ENCODE measurements around the gene KDM3A.

Gene KDM3A

DNA sequence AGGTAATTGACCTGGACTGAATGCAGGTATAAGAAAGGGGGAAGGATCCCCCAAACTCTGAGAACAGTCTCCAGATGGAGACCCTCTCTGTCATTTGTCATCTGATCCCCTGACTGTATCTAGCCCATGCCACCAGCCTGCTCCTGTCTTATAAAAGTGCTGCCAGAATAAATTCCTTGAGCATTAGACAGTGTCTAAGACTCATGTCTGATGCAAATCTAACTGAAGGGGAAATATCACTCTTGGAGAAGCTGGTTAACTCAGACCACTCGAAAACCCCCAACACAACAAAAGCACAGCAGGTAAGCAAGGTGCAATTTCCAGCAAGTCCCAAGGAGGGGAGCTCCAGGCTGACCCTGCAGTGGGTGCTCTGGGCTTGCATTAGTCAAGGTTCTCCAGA, 40.9 kb upstream of the KDM3A start:
- H3K4me3 ChIP-seq (ENCODE audit: low read depth, low read length), result no peak overlapping the region
- TF ChIP-seq CTCF (IDR thresholded peaks at IDR 0.05; ENCODE audit: borderline replicate concordance, insufficient read depth, low read depth, low read length), result no peak

DNA sequence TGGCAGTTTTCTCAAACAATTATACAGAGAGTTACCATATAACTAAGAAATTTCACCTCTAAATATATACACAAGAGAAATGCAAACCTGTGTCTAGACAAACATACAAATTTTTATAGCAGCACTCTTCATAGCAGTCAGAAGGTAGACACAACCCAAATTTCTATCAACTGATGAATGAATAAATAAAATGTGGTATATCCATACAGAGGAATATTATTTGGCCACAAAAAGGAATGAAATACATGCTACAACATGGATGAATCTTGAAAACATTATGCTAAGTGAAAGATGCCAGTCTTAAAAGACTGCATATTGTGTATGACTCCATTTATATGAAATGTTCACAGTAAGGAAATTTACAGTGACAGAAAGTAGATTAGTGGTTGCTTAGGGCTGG, 30.6 kb upstream of the KDM3A start:
- no peak overlapping the region for H3K4me3 ChIP-seq (ENCODE audit: low read depth, low read length)
- TF ChIP-seq CTCF (IDR thresholded peaks at IDR 0.05; ENCODE audit: borderline replicate concordance, insufficient read depth, low read depth, low read length), result no peak

- no peak overlapping the region for H3K4me3 ChIP-seq (ENCODE audit: low read depth, low read length)
- TF ChIP-seq CTCF (IDR thresholded peaks at IDR 0.05; ENCODE audit: borderline replicate concordance, insufficient read depth, low read depth, low read length), result no peak
These were observed 29.8 kb upstream of the KDM3A start for GRCh38 chr2:86411396-86411795.

- no peak overlapping the region for H3K4me3 ChIP-seq (ENCODE audit: low read depth, low read length)
- no peak for TF ChIP-seq CTCF (IDR thresholded peaks at IDR 0.05; ENCODE audit: borderline replicate concordance, insufficient read depth, low read depth, low read length)
These were observed 29.2 kb upstream of the KDM3A start for GRCh38 chr2:86412007-86412406.

DNA sequence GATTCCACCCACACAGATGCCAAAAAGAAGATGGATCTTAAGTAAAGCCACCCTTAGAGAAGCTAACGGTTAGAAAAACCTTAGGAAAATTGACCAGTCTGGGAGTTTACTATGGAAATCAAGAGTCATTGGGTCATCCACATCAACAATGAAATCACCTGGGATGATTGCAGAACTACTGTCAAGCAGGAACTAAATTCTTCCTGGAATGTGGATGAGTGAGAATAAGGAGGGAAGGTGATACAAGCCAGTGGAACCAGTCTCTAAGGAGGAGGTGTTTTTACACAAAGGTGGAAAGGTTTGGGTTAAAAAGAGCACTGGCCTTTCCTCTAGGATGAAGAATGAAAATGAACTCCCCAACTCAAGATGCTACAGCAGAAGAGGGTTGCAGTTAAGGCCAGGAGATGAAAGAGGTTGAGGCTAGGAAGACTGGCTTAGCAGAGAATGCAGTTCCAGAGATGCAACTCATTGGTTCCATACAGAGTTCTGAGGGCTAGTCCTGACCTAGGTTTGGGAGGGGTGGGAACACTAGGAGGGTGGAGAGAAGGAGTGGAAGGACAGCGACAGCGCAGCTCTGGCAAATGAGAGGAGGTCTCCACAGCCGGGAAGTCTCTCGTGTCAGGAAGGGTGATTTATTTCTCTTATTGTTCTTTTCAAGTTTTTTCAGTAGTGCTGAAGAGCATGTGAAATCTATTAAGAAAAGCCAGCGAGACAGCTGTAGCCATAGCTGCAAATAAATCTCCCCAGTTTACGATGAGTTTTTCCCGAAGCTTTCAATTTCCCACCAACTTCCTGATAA, 27.7 kb upstream of the KDM3A start:
- H3K4me3 ChIP-seq (ENCODE audit: low read depth, low read length), result no peak overlapping the region
- no peak for TF ChIP-seq CTCF (IDR thresholded peaks at IDR 0.05; ENCODE audit: borderline replicate concordance, insufficient read depth, low read depth, low read length)

- no peak overlapping the region for H3K4me3 ChIP-seq (ENCODE audit: low read depth, low read length)
- no peak for TF ChIP-seq CTCF (IDR thresholded peaks at IDR 0.05; ENCODE audit: borderline replicate concordance, insufficient read depth, low read depth, low read length)
These were observed 26.2 kb upstream of the KDM3A start for GRCh38 chr2:86414996-86415395.

GRCh38 chr2:86416146-86416545, 25.0 kb upstream of the KDM3A start:
- H3K4me3 ChIP-seq (ENCODE audit: low read depth, low read length), result no peak overlapping the region
- no peak for TF ChIP-seq CTCF (IDR thresholded peaks at IDR 0.05; ENCODE audit: borderline replicate concordance, insufficient read depth, low read depth, low read length)

All from GM12875 (cell line).